Calu3 (cell line): ENCODE measurements around the gene SH3BP2. TPM values are rescaled to one million over a fixed set of nuclear protein-coding genes. Genes with fewer than 3 reads are reported as not detected.

ENCODE experiments used
- BruUV-seq: library from RNA; stranded (reverse); fragments of 400-500 nt; replicated peaks from 2 replicates; lab custom pipeline; 2021; lab: Mats Ljungman, UMichigan
- CTCF ChIA-PET: fragments of 300-600 bp; sonication (Branson Sonifier 250); formaldehyde crosslinking; loops from one replicate; lab custom pipeline; 2022; ENCODE audit warnings: antibody characterized with exemption; lab: Charles Lee
- DNase-seq: peaks from one replicate; pipeline ENCODE4 v3.0.0; 2022
- H3K27ac Mint-ChIP-seq: one replicate; pipeline ENCODE4 v1.8.0; 2022; ENCODE audit warnings: mixed read lengths; ENCODE audit not compliant: unreplicated experiment
- H3K27me3 Mint-ChIP-seq: one replicate; pipeline ENCODE4 v1.8.0; 2022; ENCODE audit warnings: mixed read lengths; ENCODE audit not compliant: unreplicated experiment
- H3K36me3 Mint-ChIP-seq: one replicate; pipeline ENCODE4 v1.8.0; 2022; ENCODE audit warnings: mild to moderate bottlenecking, moderate library complexity, mixed read lengths; ENCODE audit not compliant: insufficient read depth, unreplicated experiment
- H3K4me1 Mint-ChIP-seq: one replicate; pipeline ENCODE4 v1.8.0; 2022; ENCODE audit warnings: mild to moderate bottlenecking, low read depth, mixed read lengths; ENCODE audit not compliant: unreplicated experiment
- H3K4me3 Mint-ChIP-seq: one replicate; pipeline ENCODE4 v1.8.0; 2022; ENCODE audit warnings: mild to moderate bottlenecking, low read depth, moderate library complexity, mixed read lengths; ENCODE audit not compliant: unreplicated experiment
- H3K9me3 Mint-ChIP-seq: one replicate; pipeline ENCODE4 v1.8.0; 2022; ENCODE audit warnings: low read depth, mixed read lengths; ENCODE audit not compliant: unreplicated experiment
- intact Hi-C: fragments of 100-400 bp; cut with micrococcal nuclease; formaldehyde crosslinking; loops from one replicate; pipeline ENCODE4 v1.10.0; 2022; ENCODE audit not compliant: unreplicated experiment
- total RNA-seq: library from RNA; stranded (reverse); gene quantifications from 2 replicates; pipeline ENCODE4 v1.2.3, GENCODE V29; 2022
- TF ChIP-seq, protein P1 (sequence below): fragments of 200-600 bp; IDR thresholded peaks from one replicate; pipeline ENCODE4 v1.8.0; 2022; ENCODE audit warnings: antibody characterized with exemption; ENCODE audit not compliant: unreplicated experiment

SH3BP2 gene
- total RNA-seq, 1 experiment from 2014 or later = 22.7 TPM

DNA sequence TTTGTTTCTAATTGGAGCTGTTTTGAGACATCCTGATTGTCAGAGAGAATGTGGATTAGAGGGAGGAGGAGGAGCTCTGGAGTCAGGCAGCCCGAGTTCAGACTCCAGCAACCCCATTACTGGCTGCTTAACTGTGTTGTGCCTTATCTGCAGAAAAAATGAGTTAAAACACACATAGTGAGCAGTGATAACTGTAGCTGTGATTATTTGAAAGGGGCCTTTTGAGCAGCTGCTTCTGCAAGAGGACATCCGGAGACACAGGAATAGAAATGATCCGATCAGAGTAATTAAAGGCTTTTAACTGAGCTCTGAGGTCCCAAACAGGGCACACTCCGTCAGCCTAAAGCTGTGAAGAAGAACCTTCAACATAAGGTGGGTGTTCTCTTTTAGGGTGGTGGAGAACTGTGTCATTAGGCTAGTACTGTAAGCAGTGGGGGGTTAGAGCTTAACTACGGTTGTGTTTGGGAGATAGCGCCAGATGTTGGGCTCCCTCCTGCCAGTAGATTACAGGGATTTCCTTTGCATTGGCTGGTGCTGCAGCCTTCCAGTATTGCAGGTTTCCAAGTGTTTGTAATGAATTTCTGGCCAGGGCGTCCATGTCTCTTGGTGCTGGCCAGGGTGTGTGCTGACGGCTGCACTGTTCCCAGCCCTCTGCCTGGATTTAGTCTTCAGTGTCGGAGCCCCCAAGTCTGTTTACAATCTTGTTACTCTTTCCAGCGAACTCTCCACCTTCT lies 75.0 kb downstream of the SH3BP2 start:
- Mint-ChIP-seq H3K9me3 (no peaks in the 10 kb centered on the region), H3K27me3 (no peaks in the 10 kb centered on the region), H3K36me3 (no peaks in the 10 kb centered on the region), H3K4me3 (no peak overlapping the region), H3K4me1 (peaks cover 29% of the 10 kb centered on the region), H3K27ac (no peak overlapping the region)
- CTCF ChIA-PET = no interaction called here
- no TSS peak for BruUV-seq
- no peak for DNase-seq
- intact Hi-C loops = no loop called here
- TF ChIP-seq, protein P1, sequence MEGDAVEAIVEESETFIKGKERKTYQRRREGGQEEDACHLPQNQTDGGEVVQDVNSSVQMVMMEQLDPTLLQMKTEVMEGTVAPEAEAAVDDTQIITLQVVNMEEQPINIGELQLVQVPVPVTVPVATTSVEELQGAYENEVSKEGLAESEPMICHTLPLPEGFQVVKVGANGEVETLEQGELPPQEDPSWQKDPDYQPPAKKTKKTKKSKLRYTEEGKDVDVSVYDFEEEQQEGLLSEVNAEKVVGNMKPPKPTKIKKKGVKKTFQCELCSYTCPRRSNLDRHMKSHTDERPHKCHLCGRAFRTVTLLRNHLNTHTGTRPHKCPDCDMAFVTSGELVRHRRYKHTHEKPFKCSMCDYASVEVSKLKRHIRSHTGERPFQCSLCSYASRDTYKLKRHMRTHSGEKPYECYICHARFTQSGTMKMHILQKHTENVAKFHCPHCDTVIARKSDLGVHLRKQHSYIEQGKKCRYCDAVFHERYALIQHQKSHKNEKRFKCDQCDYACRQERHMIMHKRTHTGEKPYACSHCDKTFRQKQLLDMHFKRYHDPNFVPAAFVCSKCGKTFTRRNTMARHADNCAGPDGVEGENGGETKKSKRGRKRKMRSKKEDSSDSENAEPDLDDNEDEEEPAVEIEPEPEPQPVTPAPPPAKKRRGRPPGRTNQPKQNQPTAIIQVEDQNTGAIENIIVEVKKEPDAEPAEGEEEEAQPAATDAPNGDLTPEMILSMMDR = no peak

- H3K27me3 Mint-ChIP-seq = no peaks in the 10 kb centered on the region
- H3K27ac Mint-ChIP-seq = no peak overlapping the region
- H3K4me1 Mint-ChIP-seq = peaks cover 29% of the 10 kb centered on the region
- no TSS peak for BruUV-seq
- TF ChIP-seq, protein P1 = no peak
- no peaks in the 10 kb centered on the region for H3K9me3 Mint-ChIP-seq
- no peak overlapping the region for H3K4me3 Mint-ChIP-seq
- CTCF ChIA-PET = no interaction called here
- no peak for DNase-seq
- intact Hi-C loops = no loop called here
- no peaks in the 10 kb centered on the region for H3K36me3 Mint-ChIP-seq
Observed at GRCh38 chr4:2868877-2869487, 76.1 kb downstream of the SH3BP2 start.

DNA sequence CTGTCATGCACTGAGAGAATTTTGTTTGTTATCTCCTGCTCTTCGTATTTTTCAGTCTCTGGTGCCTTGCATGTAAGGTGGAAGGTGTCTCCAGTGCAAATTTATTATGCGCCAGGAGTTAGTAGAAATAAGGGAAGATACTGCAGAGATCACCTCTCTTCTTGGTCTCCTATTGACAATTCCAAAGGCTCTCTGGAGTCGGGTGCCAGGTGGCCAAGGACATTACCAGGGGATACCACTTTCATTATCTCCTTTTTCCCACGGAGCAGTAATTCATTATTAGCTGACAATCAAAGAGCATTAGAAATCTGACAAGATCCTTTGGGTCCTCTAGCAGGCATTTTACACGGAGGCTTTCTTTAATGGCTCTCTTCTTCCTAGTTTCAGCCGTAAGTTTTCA lies 76.8 kb downstream of the SH3BP2 start:
- no TSS peak for BruUV-seq
- Mint-ChIP-seq H3K4me1 (peaks cover 27% of the 10 kb centered on the region), H3K27me3 (no peaks in the 10 kb centered on the region), H3K27ac (no peak overlapping the region), H3K9me3 (no peaks in the 10 kb centered on the region), H3K36me3 (no peaks in the 10 kb centered on the region), H3K4me3 (no peak overlapping the region)
- DNase-seq = no peak
- intact Hi-C loops = no loop called here
- CTCF ChIA-PET = no interaction called here
- TF ChIP-seq, protein P1 = no peak

- CTCF ChIA-PET = no interaction called here
Observed at GRCh38 chr4:2870082-2870481, 77.2 kb downstream of the SH3BP2 start.

More at GRCh38 chr4:2870082-2870481, 77.2 kb downstream of the SH3BP2 start:
- Mint-ChIP-seq H3K27ac (no peak overlapping the region), H3K27me3 (no peaks in the 10 kb centered on the region), H3K4me1 (peaks cover 22% of the 10 kb centered on the region), H3K36me3 (no peaks in the 10 kb centered on the region), H3K9me3 (no peaks in the 10 kb centered on the region), H3K4me3 (no peak overlapping the region)
- intact Hi-C loops = no loop called here
- DNase-seq = no peak
- TF ChIP-seq, protein P1 = no peak
- no TSS peak for BruUV-seq
